Measurements from ENCODE around the gene MGAT4A.
"Not testable (repeated sequence)": the region's sequence is repeated elsewhere in the genome, so short reads cannot be mapped to it uniquely, and the experiment has no call there.

MGAT4A gene

GRCh38 chr2:98728088-98728718 is 2.7 kb downstream of the MGAT4A start:
- DNase-seq, result not testable (repeated sequence)

GRCh38 chr2:98727369-98728087 is 3.4 kb downstream of the MGAT4A start:
- DNase-seq, result no peak

- no peak for DNase-seq
Observed at GRCh38 chr2:98726735-98727368, 4.1 kb downstream of the MGAT4A start.

- DNase-seq, result no peak
Observed at GRCh38 chr2:98726205-98726604, 4.7 kb downstream of the MGAT4A start.

GRCh38 chr2:98720286-98720685 is 10.6 kb downstream of the MGAT4A start:
- DNase-seq, result no peak

GRCh38 chr2:98717621-98718020 is 13.3 kb downstream of the MGAT4A start:
- no peak for DNase-seq

- no peak for DNase-seq
Observed at GRCh38 chr2:98716786-98717185, 14.1 kb downstream of the MGAT4A start.

GRCh38 chr2:98715812-98716451 is 15.0 kb downstream of the MGAT4A start:
- DNase-seq, result no peak

GRCh38 chr2:98713332-98714015 is 17.5 kb downstream of the MGAT4A start:
- no peak for DNase-seq

- no peak for DNase-seq
Observed at GRCh38 chr2:98712145-98712544, 18.8 kb downstream of the MGAT4A start.

GRCh38 chr2:98711506-98711905 is 19.4 kb downstream of the MGAT4A start:
- DNase-seq, result no peak

GRCh38 chr2:98710734-98711133 is 20.2 kb downstream of the MGAT4A start:
- peak; percentile 25 for DNase-seq

GRCh38 chr2:98709535-98709934 is 21.4 kb downstream of the MGAT4A start:
- no peak for DNase-seq

- no peak for DNase-seq
Observed at GRCh38 chr2:98708396-98709186, 22.3 kb downstream of the MGAT4A start.

GRCh38 chr2:98706591-98706990 is 24.3 kb downstream of the MGAT4A start:
- no peak for DNase-seq

- DNase-seq, result no peak
Observed at GRCh38 chr2:98705333-98705617, 25.7 kb downstream of the MGAT4A start.

GRCh38 chr2:98704499-98705332 is 26.2 kb downstream of the MGAT4A start:
- DNase-seq, result no peak

GRCh38 chr2:98703738-98704137 is 27.2 kb downstream of the MGAT4A start:
- no peak for DNase-seq

- DNase-seq, result no peak
Observed at GRCh38 chr2:98702858-98703620, 27.9 kb downstream of the MGAT4A start.

GRCh38 chr2:98702127-98702802 is 28.7 kb downstream of the MGAT4A start:
- DNase-seq, result no peak
